GM11168 (cell line): ENCODE measurements around the gene RAP1GAP.

Experiments
- in situ Hi-C: fragments of 300-500 bp; cut with MboI; formaldehyde crosslinking; loops from one replicate; pipeline ENCODE4 v1.12.0; 2022; ENCODE audit warnings: low sequenced_read_pairs; ENCODE audit not compliant: unreplicated experiment

RAP1GAP gene

GRCh38 chr1:21618561-21619374 lies 50.4 kb downstream of the RAP1GAP start:
- in situ Hi-C loops: no loop called here

GRCh38 chr1:21618059-21618458 lies 51.1 kb downstream of the RAP1GAP start:
- in situ Hi-C loops: no loop called here

GRCh38 chr1:21617126-21617738 lies 51.9 kb downstream of the RAP1GAP start:
- in situ Hi-C loops: no loop called here

- in situ Hi-C loops: no loop called here
Observed at GRCh38 chr1:21616372-21616771, 52.8 kb downstream of the RAP1GAP start.

- in situ Hi-C loops: no loop called here
Observed at GRCh38 chr1:21614419-21615115, 54.6 kb downstream of the RAP1GAP start.

GRCh38 chr1:21613072-21613867 lies 55.9 kb downstream of the RAP1GAP start:
- in situ Hi-C loops: no loop called here

- in situ Hi-C loops: no loop called here
Observed at GRCh38 chr1:21612057-21612456, 57.1 kb downstream of the RAP1GAP start.

GRCh38 chr1:21610989-21611785 lies 58.0 kb downstream of the RAP1GAP start:
- in situ Hi-C loops: no loop called here

- in situ Hi-C loops: no loop called here
Observed at GRCh38 chr1:21610027-21610426, 59.1 kb downstream of the RAP1GAP start.

GRCh38 chr1:21608798-21609197 lies 60.4 kb downstream of the RAP1GAP start:
- in situ Hi-C loops: no loop called here

GRCh38 chr1:21607549-21608529 lies 61.3 kb downstream of the RAP1GAP start:
- in situ Hi-C loops: no loop called here

- in situ Hi-C loops: no loop called here
Observed at GRCh38 chr1:21605964-21606705, 63.0 kb downstream of the RAP1GAP start.

- in situ Hi-C loops: no loop called here
Observed at GRCh38 chr1:21605012-21605715, 64.0 kb downstream of the RAP1GAP start.

- in situ Hi-C loops: no loop called here
Observed at GRCh38 chr1:21604208-21604957, 64.8 kb downstream of the RAP1GAP start.

GRCh38 chr1:21603177-21604138 lies 65.7 kb downstream of the RAP1GAP start:
- in situ Hi-C loops: no loop called here
